Measurements from ENCODE around the gene RPTOR.

GRCh38 chr17:81002409-81003361 lies 458.0 kb downstream of the RPTOR start:
- TF ChIP-seq POLR2A (IDR thresholded peaks at IDR 0.05; ENCODE audit: low read depth, low read length) (peak; percentile 37; the same call in 1 of the 2 replicates), TAF1 (IDR thresholded peaks at IDR 0.05; ENCODE audit: low read depth, low read length) (no peak), POLR2AphosphoS5 (IDR thresholded peaks at IDR 0.05; ENCODE audit: low read depth, low read length) (no peak), POU2F2 (IDR thresholded peaks at IDR 0.05; ENCODE audit: low read depth, low read length) (no peak), SPI1 (IDR thresholded peaks at IDR 0.05; ENCODE audit: low read depth, low read length) (no peak)

Data from GM12891 (cell line).